ENCODE results near the gene IDI2. TPM values are rescaled to one million over a fixed set of nuclear protein-coding genes. Genes with fewer than 3 reads are reported as not detected.
A peak's percentile ranks its signal among the peaks of the same experiment; 100 is the strongest.
"Not testable (repeated sequence)": the region's sequence is repeated elsewhere in the genome, so short reads cannot be mapped to it uniquely, and the experiment has no call there.

IDI2 gene
- not detected for total RNA-seq

- no peaks in the 10 kb centered on the region for H3K27me3 Mint-ChIP-seq
- H3K9me3 Mint-ChIP-seq = no peaks in the 10 kb centered on the region
- POLR2A ChIA-PET = no interaction called here
- H3K27ac Mint-ChIP-seq = no peak within 1 kb of the TSS
- no peak within 1 kb of the TSS for H3K4me3 Mint-ChIP-seq
- no peaks in the 10 kb centered on the region for H3K4me1 Mint-ChIP-seq
- ATAC-seq (ENCODE audit: low read depth) (no peak), DNase-seq (no peak)
- peaks cover 2% of the 10 kb centered on the region for H3K36me3 Mint-ChIP-seq
Observed at GRCh38 chr10:1025683-1026082, at the start of gene IDI2. Gene IDI2, minus strand, starts transcription at chr10:1025859. Its CDS starts 1,136 bp downstream, at chr10:1024723.

GRCh38 chr10:1074748-1075308 lies 49.2 kb upstream of the IDI2 start:
- DNase-seq (no peak), ATAC-seq (ENCODE audit: low read depth) (no peak)
- Mint-ChIP-seq H3K27me3 (no peaks in the 10 kb centered on the region), H3K36me3 (peaks cover 17% of the 10 kb centered on the region), H3K4me1 (no peaks in the 10 kb centered on the region), H3K27ac (peak overlapping the region; percentile 61), H3K9me3 (no peaks in the 10 kb centered on the region), H3K4me3 (no peak overlapping the region)
- POLR2A ChIA-PET = interaction anchor here (0.6 kb wide), 2 partner anchors 12 to 26 kb away, joined by 3 to 4 read pairs; partner anchors contain the start of gene IDI1

GRCh38 chr10:1074052-1074747 lies 48.5 kb upstream of the IDI2 start:
- no peaks in the 10 kb centered on the region for H3K27me3 Mint-ChIP-seq
- DNase-seq = no peak
- H3K4me1 Mint-ChIP-seq = peaks cover 5% of the 10 kb centered on the region
- H3K36me3 Mint-ChIP-seq = peaks cover 18% of the 10 kb centered on the region
- ATAC-seq (ENCODE audit: low read depth) = peak; percentile 33
- POLR2A ChIA-PET = no interaction called here
- no peak overlapping the region for H3K4me3 Mint-ChIP-seq
- peak overlapping the region; percentile 61 for H3K27ac Mint-ChIP-seq
- no peaks in the 10 kb centered on the region for H3K9me3 Mint-ChIP-seq

GRCh38 chr10:1070919-1071318 lies 45.3 kb upstream of the IDI2 start:
- Mint-ChIP-seq H3K4me1 (peaks cover 12% of the 10 kb centered on the region), H3K36me3 (peaks cover 23% of the 10 kb centered on the region), H3K9me3 (no peaks in the 10 kb centered on the region), H3K27ac (no peak overlapping the region), H3K4me3 (no peak overlapping the region), H3K27me3 (no peaks in the 10 kb centered on the region)
- ATAC-seq (ENCODE audit: low read depth) = no peak
- DNase-seq = no peak
- POLR2A ChIA-PET = no interaction called here

DNA sequence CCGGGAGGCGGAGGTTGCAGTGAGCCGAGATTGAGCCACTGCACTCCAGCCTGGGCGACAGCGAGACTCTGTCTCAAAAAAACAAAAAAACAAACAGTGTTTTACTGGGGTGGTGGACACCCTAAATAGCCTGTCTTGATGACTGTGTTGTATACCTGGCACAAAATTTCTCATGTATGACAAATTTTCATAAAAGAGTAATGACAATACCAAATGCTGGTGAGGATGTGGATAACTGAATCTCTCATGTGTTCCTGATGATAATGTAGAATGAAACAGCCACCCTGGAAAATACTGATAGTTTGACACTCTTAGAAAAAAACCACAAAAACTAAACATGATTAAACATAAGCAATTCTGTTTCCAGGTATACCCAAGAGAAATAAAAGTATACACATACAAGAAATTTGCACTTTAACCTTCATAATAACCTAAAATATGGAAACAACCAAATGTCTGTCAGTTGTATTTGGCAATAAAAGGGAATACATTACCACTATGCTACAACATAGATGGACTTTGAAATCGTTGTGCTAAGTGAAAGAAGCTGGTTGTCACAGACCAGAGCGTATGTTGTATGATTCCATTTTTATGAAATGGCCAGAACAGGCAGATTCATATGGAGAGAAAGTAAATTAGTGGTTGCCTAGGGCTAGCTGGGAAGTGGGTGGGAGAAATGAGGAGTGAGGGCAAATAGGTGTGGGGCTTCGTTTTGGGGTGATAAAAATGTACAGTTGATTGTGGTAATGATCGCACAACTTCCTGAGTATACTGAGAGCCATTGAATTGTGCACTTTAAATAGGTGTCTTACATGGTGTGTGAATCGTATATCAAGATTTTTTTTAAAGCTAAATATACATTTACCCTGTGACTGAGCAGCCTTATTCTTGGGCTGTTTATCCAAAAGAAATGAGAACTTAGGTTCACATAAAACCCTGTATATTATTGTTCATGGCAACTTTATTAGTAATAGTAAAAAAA lies 43.0 kb upstream of the IDI2 start:
- Mint-ChIP-seq H3K36me3 (peaks cover 24% of the 10 kb centered on the region), H3K27me3 (no peaks in the 10 kb centered on the region), H3K9me3 (no peaks in the 10 kb centered on the region), H3K4me3 (no peak overlapping the region), H3K4me1 (peaks cover 23% of the 10 kb centered on the region), H3K27ac (no peak overlapping the region)
- POLR2A ChIA-PET = no interaction called here
- no peak for ATAC-seq (ENCODE audit: low read depth)
- DNase-seq = no peak

DNA sequence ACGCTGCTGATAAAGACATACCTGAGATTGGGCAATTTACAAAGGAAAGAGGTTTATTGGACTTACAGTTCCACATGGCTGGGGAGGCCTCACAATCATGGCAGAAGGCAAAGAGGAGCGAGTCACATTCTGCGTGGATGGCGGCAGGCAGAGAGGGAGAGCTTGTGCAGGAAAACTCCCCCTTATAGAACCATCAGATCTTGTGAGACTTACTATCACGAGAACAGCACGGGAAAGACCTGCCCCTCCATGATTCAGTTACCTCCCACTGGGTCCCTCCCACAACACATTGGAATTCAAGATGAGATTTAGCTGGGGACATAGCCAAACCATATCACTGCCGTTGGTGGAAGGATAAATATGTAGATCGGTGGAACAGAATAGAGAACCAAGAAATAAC lies 41.1 kb upstream of the IDI2 start:
- peaks cover 21% of the 10 kb centered on the region for H3K36me3 Mint-ChIP-seq
- peaks cover 42% of the 10 kb centered on the region for H3K4me1 Mint-ChIP-seq
- H3K9me3 Mint-ChIP-seq; H3K27me3 Mint-ChIP-seq; ATAC-seq (ENCODE audit: low read depth); DNase-seq; H3K4me3 Mint-ChIP-seq; H3K27ac Mint-ChIP-seq; POLR2A ChIA-PET: not testable (repeated sequence)

- no peak for DNase-seq
- Mint-ChIP-seq H3K9me3 (no peaks in the 10 kb centered on the region), H3K36me3 (peaks cover 23% of the 10 kb centered on the region), H3K27me3 (no peaks in the 10 kb centered on the region), H3K4me3 (no peak overlapping the region), H3K4me1 (peaks cover 56% of the 10 kb centered on the region), H3K27ac (no peak overlapping the region)
- ATAC-seq (ENCODE audit: low read depth) = no peak
- POLR2A ChIA-PET = no interaction called here
Observed at GRCh38 chr10:1064964-1065247, 39.2 kb upstream of the IDI2 start.

DNA sequence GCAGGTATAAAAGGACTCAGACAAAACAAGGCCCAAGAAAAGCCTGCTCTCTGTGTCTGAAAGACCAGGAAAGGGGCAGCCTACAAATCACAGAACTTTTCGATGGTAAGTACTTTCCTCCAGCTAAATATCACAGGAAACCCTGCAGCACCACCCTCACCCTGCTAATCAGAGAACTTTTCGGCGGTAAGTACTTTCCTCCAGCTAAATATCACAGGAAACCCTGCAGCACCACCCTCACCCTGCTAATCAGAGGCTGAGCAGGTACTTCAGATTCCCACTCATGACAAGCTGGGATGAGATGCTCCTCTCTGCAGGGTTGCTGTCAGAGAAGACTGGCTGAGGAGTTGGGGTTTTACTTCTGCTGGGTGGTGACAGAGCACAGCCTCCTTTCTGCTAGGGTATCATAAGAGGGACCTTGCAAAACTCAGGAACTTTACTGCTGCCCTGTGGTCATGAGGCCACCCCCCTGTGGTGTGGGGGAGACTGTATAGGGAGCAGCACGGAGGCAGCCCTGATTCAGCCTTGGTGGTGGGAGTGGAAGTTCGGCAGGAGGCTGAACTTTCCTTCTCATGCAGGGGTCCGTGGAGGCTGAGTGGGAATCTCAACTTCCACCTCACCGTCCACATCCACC lies 37.7 kb upstream of the IDI2 start:
- ATAC-seq (ENCODE audit: low read depth) (peak; percentile 90), DNase-seq (no peak)
- H3K27me3 Mint-ChIP-seq = no peaks in the 10 kb centered on the region
- peaks cover 24% of the 10 kb centered on the region for H3K36me3 Mint-ChIP-seq
- H3K27ac Mint-ChIP-seq = peak overlapping the region; percentile 75
- no peaks in the 10 kb centered on the region for H3K9me3 Mint-ChIP-seq
- H3K4me3 Mint-ChIP-seq = peak overlapping the region; percentile 72
- POLR2A ChIA-PET = interaction anchor here (0.9 to 1.1 kb wide), 3 partner anchors 15 to 75 kb away, joined by 3 to 5 read pairs (median 5); partner anchors contain the start of genes GTPBP4 and IDI1
- H3K4me1 Mint-ChIP-seq = peaks cover 54% of the 10 kb centered on the region

GRCh38 chr10:1061930-1062774 lies 36.5 kb upstream of the IDI2 start:
- Mint-ChIP-seq H3K4me3 (peak overlapping the region; percentile 72), H3K36me3 (peaks cover 21% of the 10 kb centered on the region), H3K4me1 (peaks cover 60% of the 10 kb centered on the region), H3K9me3 (no peaks in the 10 kb centered on the region), H3K27me3 (no peaks in the 10 kb centered on the region), H3K27ac (peak overlapping the region; percentile 75)
- POLR2A ChIA-PET = interaction anchor here (1.3 kb wide), 1 partner anchor 13 kb away, joined by 9 read pairs; the partner anchor contains the start of gene IDI1
- ATAC-seq (ENCODE audit: low read depth) (no peak), DNase-seq (no peak)

GRCh38 chr10:1059902-1060301 lies 34.2 kb upstream of the IDI2 start:
- POLR2A ChIA-PET = interaction anchor here (2.6 kb wide), 1 partner anchor 11 kb away, joined by 9 read pairs; the partner anchor contains the start of gene IDI1
- Mint-ChIP-seq H3K9me3 (no peaks in the 10 kb centered on the region), H3K4me3 (no peak overlapping the region), H3K27me3 (no peaks in the 10 kb centered on the region), H3K4me1 (peaks cover 64% of the 10 kb centered on the region), H3K27ac (peak overlapping the region; percentile 32), H3K36me3 (peaks cover 19% of the 10 kb centered on the region)
- no peak for DNase-seq
- no peak for ATAC-seq (ENCODE audit: low read depth)

DNA sequence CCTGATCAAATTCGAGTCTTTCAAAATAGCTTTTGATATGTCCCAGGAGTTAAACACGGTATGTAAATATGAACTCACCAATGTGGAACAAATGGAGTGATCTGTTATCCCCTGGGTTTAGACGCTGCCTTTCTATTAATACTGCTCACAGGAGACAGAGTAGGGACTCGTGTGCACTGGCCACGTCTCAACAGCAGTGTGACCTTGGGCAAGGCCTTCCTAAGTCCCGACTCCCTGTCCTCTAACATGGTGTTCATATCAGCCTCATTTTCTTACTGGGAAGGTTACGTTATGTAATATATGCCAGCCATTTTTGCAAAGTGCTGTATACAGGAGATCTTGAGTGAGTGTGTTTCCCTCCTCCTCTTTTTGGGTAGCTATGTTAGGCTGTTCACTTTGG lies 32.4 kb upstream of the IDI2 start:
- H3K27ac Mint-ChIP-seq = peak overlapping the region; percentile 95
- ATAC-seq (ENCODE audit: low read depth) = no peak
- H3K36me3 Mint-ChIP-seq = peaks cover 16% of the 10 kb centered on the region
- H3K4me1 Mint-ChIP-seq = peaks cover 65% of the 10 kb centered on the region
- no peaks in the 10 kb centered on the region for H3K27me3 Mint-ChIP-seq
- POLR2A ChIA-PET = interaction anchor here (1.5 to 2.4 kb wide), 2 partner anchors 9 to 70 kb away, joined by 4 to 9 read pairs; partner anchors contain the start of genes GTPBP4 and IDI1
- no peaks in the 10 kb centered on the region for H3K9me3 Mint-ChIP-seq
- H3K4me3 Mint-ChIP-seq = peak overlapping the region; percentile 96
- DNase-seq = no peak

GRCh38 chr10:1057106-1057657 lies 31.5 kb upstream of the IDI2 start:
- H3K4me1 Mint-ChIP-seq = peaks cover 59% of the 10 kb centered on the region
- H3K9me3 Mint-ChIP-seq = no peaks in the 10 kb centered on the region
- POLR2A ChIA-PET = interaction anchor here (1.5 to 2.4 kb wide), 3 partner anchors 9 to 69 kb away, joined by 4 to 9 read pairs (median 4); partner anchors contain the start of genes GTPBP4 and IDI1
- H3K27me3 Mint-ChIP-seq = no peaks in the 10 kb centered on the region
- peak overlapping the region; percentile 96 for H3K4me3 Mint-ChIP-seq
- DNase-seq (no peak), ATAC-seq (ENCODE audit: low read depth) (peak; percentile 22)
- H3K36me3 Mint-ChIP-seq = peaks cover 23% of the 10 kb centered on the region
- H3K27ac Mint-ChIP-seq = peak overlapping the region; percentile 95
